ENCODE data around the gene INCENP. TPM values are rescaled to one million over a fixed set of nuclear protein-coding genes. Genes with fewer than 3 reads are reported as not detected.

The INCENP gene
- total and polyA plus RNA-seq, 10 of the 15 experiments (the other 5 are each of a cell fraction or from before 2014, with no cell fraction given) = 1.4 to 96.8 (median 29.0) TPM

GRCh38 chr11:62130283-62131169 is 6.7 kb downstream of the INCENP start (continued):
- TF ChIP-seq ZBTB40 (IDR thresholded peaks at IDR 0.05; ENCODE audit: borderline replicate concordance) (no peak), CHD4 (IDR thresholded peaks at IDR 0.05) (no peak), FOS (IDR thresholded peaks at IDR 0.05; ENCODE audit: borderline replicate concordance, extremely low read depth, insufficient read length) (no peak), GABPA (IDR thresholded peaks at IDR 0.05; ENCODE audit: low read depth) (no peak), ZNF24 (IDR thresholded peaks at IDR 0.05) (no peak), CBX3 (IDR thresholded peaks at IDR 0.05; ENCODE audit: borderline replicate concordance, low read depth) (no peak)

DNA sequence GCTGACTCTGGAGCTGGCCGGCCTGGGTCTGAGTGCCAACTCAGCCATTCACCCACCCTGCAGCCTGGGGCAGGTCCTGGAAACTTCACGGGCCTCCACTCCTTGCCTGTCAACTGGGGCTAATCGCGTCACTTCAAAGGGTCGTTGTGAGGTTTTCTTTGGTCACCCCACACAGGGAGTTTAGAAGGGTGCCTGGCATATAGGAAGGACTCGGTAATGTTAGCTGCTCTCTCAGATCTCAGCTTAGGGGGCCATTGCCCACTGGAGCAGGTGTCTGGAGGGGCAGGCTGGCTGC is 7.3 kb downstream of the INCENP start:
- H4K20me1 ChIP-seq (ENCODE audit: control insufficient read depth, insufficient read depth) = no peaks in the 10 kb centered on the region
- intact Hi-C loops (cut with micrococcal nuclease; ENCODE audit: unreplicated experiment) = no loop called here
- RAD21 ChIA-PET (ENCODE audit: unreplicated experiment) = no interaction called here

More for the DNA sequence above, 7.3 kb downstream of the INCENP start:
- Histone ChIP-seq H3K27ac (ENCODE audit: control insufficient read depth, insufficient read depth) (no peak overlapping the region), H3K36me3 (ENCODE audit: control insufficient read depth in 2 of 2, insufficient read depth in 2 of 2, low read length in 1 of 2) (peaks cover 21 to 43% of the 10 kb centered on the region in 2 experiments), H3K79me2 (ENCODE audit: control insufficient read depth, insufficient read depth, low read length) (peaks cover 64% of the 10 kb centered on the region), H3K9me3 (replicated peaks; ENCODE audit: control insufficient read depth, insufficient read depth, low read length) (no peaks in the 10 kb centered on the region), H3K4me2 (ENCODE audit: control insufficient read depth, insufficient read depth) (no peak overlapping the region), H3K9ac (ENCODE audit: control insufficient read depth, insufficient read depth, low read length) (no peak overlapping the region), H3K4me1 (ENCODE audit: control insufficient read depth, insufficient read depth, low read length) (no peaks in the 10 kb centered on the region; the same call in 1 of the 2 replicates), H2AFZ (ENCODE audit: control insufficient read depth, low read depth, low read length) (no peak overlapping the region), H3K4me3 (no peak overlapping the region), H3K27me3 (replicated peaks in 1 of 2; ENCODE audit: control insufficient read depth in 2 of 2, insufficient read depth in 2 of 2, low read length in 1 of 2) (no peaks in the 10 kb centered on the region)
- BruUV-seq (replicated peaks) = no TSS peak
- TF ChIP-seq ZBTB4 (CRISPR knock-in tag; IDR thresholded peaks at IDR 0.05) (no peak), CHD1 (IDR thresholded peaks at IDR 0.05; ENCODE audit: low read depth, low read length) (no peak), ZNF622 (IDR thresholded peaks at IDR 0.05) (no peak)
- in situ Hi-C loops (cut with MboI) = no loop called here
- CTCF ChIA-PET = interaction anchor here (0.8 to 2.2 kb wide), 4 partner anchors 22 to 249 kb away, joined by 3 to 5 read pairs (median 4); no protein-coding TSS in a partner anchor
- ATAC-seq (no peak), FAIRE-seq (no peak), DNase-seq (ENCODE audit: low read depth, low spot score) (no peak)
- WGBS (ENCODE audit: insufficient coverage, insufficient replicate concordance, low lambda C conversion rate, missing lambda C conversion rate) = 99% methylated on average over 6 of the region's 6 CpGs
- POLR2A ChIA-PET = no interaction called here
- SMC1A ChIA-PET (ENCODE audit: uncharacterized antibody, unreplicated experiment) = no interaction called here
